GM12878 (cell line): ENCODE data around the gene TYSND1. TPM values are rescaled to one million over a fixed set of nuclear protein-coding genes. Genes with fewer than 3 reads are reported as not detected.

ENCODE experiments used
- ATAC-seq: fragments of 200-7000 bp; cut with Tn5 transposase; 3 replicates; pipeline ENCODE4 v1.9.1; 2020; ENCODE audit warnings: mild to moderate bottlenecking, moderate library complexity
- BruUV-seq: library from RNA; stranded (reverse); fragments of 400-500 nt; replicated peaks from 2 replicates; lab custom pipeline; 2021; lab: Mats Ljungman, UMichigan
- CTCF ChIA-PET: fragments of 300-600 bp; sonication (Branson Sonifier 250); formaldehyde crosslinking; extraction: SDS; loops from one replicate; lab custom pipeline; 2021; ENCODE audit warnings: inconsistent platforms; lab: Yijun Ruan, JAX
- POLR2A ChIA-PET: fragments of 350-600 bp; formaldehyde crosslinking; extraction: SDS; loops from one replicate; lab custom pipeline; 2021; ENCODE audit warnings: inconsistent platforms; lab: Charles Lee
- RAD21 ChIA-PET: fragments of 300-600 bp; sonication (Branson Sonifier 250); formaldehyde crosslinking; loops from one replicate; lab custom pipeline; 2023; ENCODE audit warnings: antibody characterized with exemption; ENCODE audit not compliant: unreplicated experiment; lab: Charles Lee
- SMC1A ChIA-PET: fragments of 300-600 bp; sonication (Branson Sonifier 250); formaldehyde crosslinking; loops from one replicate; lab custom pipeline; 2023; ENCODE audit not compliant: unreplicated experiment, uncharacterized antibody; lab: Charles Lee
- DNase-seq: peaks from one replicate; pipeline ENCODE4 v3.0.0-alpha.2; 2011; ENCODE audit warnings: low read depth, low spot score
- FAIRE-seq: peaks from 3 replicates; lab custom pipeline; 2011; peaks lifted over from hg19 to GRCh38; lab: Jason Lieb, UNC
- H2AFZ ChIP-seq: 2 replicates; pipeline ENCODE4 v1.6.0; 2011; ENCODE audit warnings: low read depth, low read length, control low read depth; ENCODE audit not compliant: control insufficient read depth
- H3K27ac ChIP-seq: 2 replicates; pipeline ENCODE4 v1.5.1; 2011; ENCODE audit warnings: control low read depth; ENCODE audit not compliant: control insufficient read depth, insufficient read depth
- H3K27me3 ChIP-seq, 2 experiments: replicated peaks in 1 of 2; 2 replicates each; pipeline versions ENCODE4 v1.6.0 to v1.6.1; 2011; ENCODE audit warnings: low read length in 1 of 2; ENCODE audit not compliant: control insufficient read depth in 2 of 2, insufficient read depth in 2 of 2
- H3K36me3 ChIP-seq, 2 experiments: 2 replicates each; pipeline ENCODE4 v1.5.1; 2011; ENCODE audit warnings: low read length in 1 of 2; ENCODE audit not compliant: control insufficient read depth in 2 of 2, insufficient read depth in 2 of 2
- H3K4me1 ChIP-seq: 2 replicates; pipeline ENCODE4 v1.6.1; 2011; ENCODE audit warnings: mild to moderate bottlenecking, low read length, moderate library complexity, mixed read lengths; ENCODE audit not compliant: control insufficient read depth, insufficient read depth
- H3K4me2 ChIP-seq: 2 replicates; pipeline ENCODE4 v1.6.0; 2011; ENCODE audit warnings: control low read depth; ENCODE audit not compliant: control insufficient read depth, insufficient read depth
- H3K4me3 ChIP-seq: fragments of 200-600 bp; sonication (generic); 2 replicates; pipeline ENCODE4 v1.5.1; 2016
- H3K79me2 ChIP-seq: 2 replicates; pipeline ENCODE4 v1.6.0; 2011; ENCODE audit warnings: low read length; ENCODE audit not compliant: control insufficient read depth, insufficient read depth
- H3K9ac ChIP-seq: 2 replicates; pipeline ENCODE4 v1.8.0; 2011; ENCODE audit warnings: low read length, control low read depth, mixed read lengths; ENCODE audit not compliant: control insufficient read depth, insufficient read depth
- H3K9me3 ChIP-seq: replicated peaks from 3 replicates; pipeline ENCODE4 v1.5.1; 2011; ENCODE audit warnings: mild to moderate bottlenecking, low read length; ENCODE audit not compliant: control insufficient read depth, insufficient read depth
- H4K20me1 ChIP-seq: 2 replicates; pipeline ENCODE4 v1.6.0; 2011; ENCODE audit not compliant: control insufficient read depth, insufficient read depth
- CHD2 ChIP-seq: IDR thresholded peaks from 2 replicates; pipeline ENCODE4 v1.6.1; 2011; ENCODE audit warnings: low read depth, low read length, improper control_type of control experiment, borderline replicate concordance
- CREB1 ChIP-seq: IDR thresholded peaks from 2 replicates; pipeline ENCODE4 v1.6.1; 2012; ENCODE audit warnings: low read depth, mild to moderate bottlenecking, inconsistent platforms
- GATAD2B ChIP-seq: fragments of 450-650 bp; conservative IDR thresholded peaks from 2 replicates; pipeline ENCODE4 v1.6.1; 2017; ENCODE audit warnings: low read depth, mild to moderate bottlenecking, moderate library complexity
- JUND ChIP-seq: IDR thresholded peaks from 2 replicates; pipeline ENCODE4 v1.6.1; 2012; ENCODE audit warnings: low read depth, mild to moderate bottlenecking, low read length, improper control_type of control experiment, moderate library complexity
- KLF5 ChIP-seq: fragments of 450-650 bp; IDR thresholded peaks from 2 replicates; pipeline ENCODE4 v1.6.1; 2014; ENCODE audit warnings: mild to moderate bottlenecking; ENCODE audit not compliant: partially characterized antibody
- MYC ChIP-seq: IDR thresholded peaks from 2 replicates; pipeline ENCODE4 v1.6.1; 2011; ENCODE audit warnings: mild to moderate bottlenecking, low read length, moderate library complexity, inconsistent platforms; ENCODE audit not compliant: insufficient read depth, insufficient replicate concordance, insufficient read length, severe bottlenecking
- NR2F1 ChIP-seq: fragments of 450-650 bp; conservative IDR thresholded peaks from 2 replicates; pipeline ENCODE4 v1.6.1; 2017; ENCODE audit warnings: mild to moderate bottlenecking
- PML ChIP-seq: IDR thresholded peaks from 2 replicates; pipeline ENCODE4 v1.6.1; 2012; ENCODE audit warnings: low read length, inconsistent platforms
- RBBP5 ChIP-seq: fragments of 200-600 bp; sonication (generic); conservative IDR thresholded peaks from 2 replicates; pipeline ENCODE4 v1.6.1; 2016
- SIN3A ChIP-seq: IDR thresholded peaks from 2 replicates; pipeline ENCODE4 v1.6.1; 2012; ENCODE audit warnings: low read depth, low read length, improper control_type of control experiment
- TCF12 ChIP-seq: IDR thresholded peaks from 2 replicates; pipeline ENCODE4 v1.6.1; 2011; ENCODE audit warnings: low read depth, mild to moderate bottlenecking, low read length
- ZNF207 ChIP-seq: fragments of 450-650 bp; IDR thresholded peaks from 2 replicates; pipeline ENCODE4 v1.6.1; 2014; ENCODE audit warnings: antibody characterized with exemption, mild to moderate bottlenecking, borderline replicate concordance
- ZNF384 ChIP-seq: IDR thresholded peaks from 2 replicates; pipeline ENCODE4 v1.6.1; 2012; ENCODE audit warnings: low read depth, mild to moderate bottlenecking, low read length, improper control_type of control experiment, borderline replicate concordance
- in situ Hi-C: fragments of 300-500 bp; cut with MboI; formaldehyde crosslinking; loops from 9 replicates; pipeline ENCODE4 v1.14.3; 2018; ENCODE audit warnings: mixed read lengths
- intact Hi-C: fragments of 100-400 bp; cut with micrococcal nuclease; formaldehyde crosslinking; loops from one replicate; pipeline ENCODE4 v1.14.2; 2022; ENCODE audit not compliant: unreplicated experiment
- polyA plus RNA-seq, 11 experiments: library from polyadenylated mRNA; depleted of rRNA in 4 of 11; unstranded in 6 of 11; stranded (reverse) in 5 of 11; fragments of >200 nt; fragmentation: Nextera tagmentation in 4 of 11; fragmentation: Illumina TruSeq in 1 of 11; extraction: Ambion mirVana in 4 of 11; extraction: Trizol in 1 of 11; gene quantifications; 1 replicate in 1 of 11; 2 replicates in 10 of 11; pipeline versions ENCODE4 v1.2.1 to v1.2.3, GENCODE V29; 2011 to 2016; ENCODE audit warnings: inconsistent platforms in 2 of 11, missing spikeins in 2 of 11, low read depth in 1 of 11
- total RNA-seq, 4 experiments: library from RNA; depleted of rRNA in 3 of 4; stranded (reverse); fragments of >200 nt in 3 of 4; fragmentation: Illumina TruSeq in 1 of 4; extraction: Trizol in 1 of 4; gene quantifications; 2 replicates each; pipeline versions ENCODE4 v1.2.1 to v1.2.3, GENCODE V29; 2013 to 2021
- TF ChIP-seq, protein P1 (sequence below): fragments of 450-650 bp; IDR thresholded peaks from 2 replicates; pipeline ENCODE4 v1.6.1; 2018; ENCODE audit warnings: borderline replicate concordance, mild to moderate bottlenecking; ENCODE audit not compliant: partially characterized antibody
- TF ChIP-seq, protein P2 (sequence below): IDR thresholded peaks from 2 replicates; pipeline ENCODE4 v1.6.1; 2012; ENCODE audit warnings: low read depth, low read length, improper control_type of control experiment
- TF ChIP-seq, protein P3 (sequence below): fragments of 150-350 bp; IDR thresholded peaks from 2 replicates; pipeline ENCODE4 v1.6.1; 2014; ENCODE audit warnings: mild to moderate bottlenecking, low read depth, low read length
- TF ChIP-seq, protein P4 (sequence below): fragments of 450-650 bp; IDR thresholded peaks from 2 replicates; pipeline ENCODE4 v1.6.1; 2017; ENCODE audit warnings: mild to moderate bottlenecking

The TYSND1 gene
- total and polyA plus RNA-seq, 10 of the 15 experiments (the other 5 are each of a cell fraction or from before 2014, with no cell fraction given): 1.9 to 21.4 (median 12.0) TPM

DNA sequence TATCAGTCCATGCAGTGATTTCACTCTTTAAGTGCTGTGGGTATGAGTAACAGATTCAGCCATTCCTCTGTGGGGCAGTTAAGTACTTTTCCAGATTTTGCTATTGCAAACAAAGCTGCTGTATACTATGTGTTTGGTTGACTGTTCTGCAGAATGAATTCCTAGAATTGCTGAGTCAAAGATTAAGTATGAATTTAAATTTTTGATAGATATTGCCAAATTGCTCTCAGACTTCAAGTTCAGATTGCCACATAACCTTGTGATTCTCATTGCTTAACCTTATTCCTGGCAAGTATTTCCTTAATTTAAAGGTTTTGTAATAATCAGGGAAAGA is 45.4 kb upstream of the TYSND1 start:
- DNase-seq (no peak), ATAC-seq (no peak), FAIRE-seq (no peak)
- Histone ChIP-seq H3K27me3 (no peaks in the 10 kb centered on the region), H3K79me2 (no peaks in the 10 kb centered on the region), H3K4me3 (no peak overlapping the region), H3K4me1 (peaks cover 3% of the 10 kb centered on the region; the same call in 1 of the 2 replicates), H3K36me3 (peaks cover 0 to 2% of the 10 kb centered on the region in 2 experiments; a peak in 2 of 4 replicates), H2AFZ (no peak overlapping the region), H3K4me2 (no peak overlapping the region), H3K9me3 (no peaks in the 10 kb centered on the region), H3K27ac (no peak overlapping the region), H4K20me1 (no peaks in the 10 kb centered on the region; the same call in 1 of the 2 replicates), H3K9ac (no peak overlapping the region)
- no peak for TF ChIP-seq NR2F1
- no peak for TF ChIP-seq CHD2
- no peak for TF ChIP-seq GATAD2B
- TF ChIP-seq, protein P1, sequence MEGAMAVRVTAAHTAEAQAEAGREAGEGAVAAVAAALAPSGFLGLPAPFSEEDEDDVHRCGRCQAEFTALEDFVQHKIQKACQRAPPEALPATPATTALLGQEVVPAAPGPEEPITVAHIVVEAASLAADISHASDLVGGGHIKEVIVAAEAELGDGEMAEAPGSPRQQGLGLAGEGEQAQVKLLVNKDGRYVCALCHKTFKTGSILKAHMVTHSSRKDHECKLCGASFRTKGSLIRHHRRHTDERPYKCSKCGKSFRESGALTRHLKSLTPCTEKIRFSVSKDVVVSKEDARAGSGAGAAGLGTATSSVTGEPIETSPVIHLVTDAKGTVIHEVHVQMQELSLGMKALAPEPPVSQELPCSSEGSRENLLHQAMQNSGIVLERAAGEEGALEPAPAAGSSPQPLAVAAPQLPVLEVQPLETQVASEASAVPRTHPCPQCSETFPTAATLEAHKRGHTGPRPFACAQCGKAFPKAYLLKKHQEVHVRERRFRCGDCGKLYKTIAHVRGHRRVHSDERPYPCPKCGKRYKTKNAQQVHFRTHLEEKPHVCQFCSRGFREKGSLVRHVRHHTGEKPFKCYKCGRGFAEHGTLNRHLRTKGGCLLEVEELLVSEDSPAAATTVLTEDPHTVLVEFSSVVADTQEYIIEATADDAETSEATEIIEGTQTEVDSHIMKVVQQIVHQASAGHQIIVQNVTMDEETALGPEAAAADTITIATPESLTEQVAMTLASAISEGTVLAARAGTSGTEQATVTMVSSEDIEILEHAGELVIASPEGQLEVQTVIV: no peak
- TF ChIP-seq, protein P2, sequence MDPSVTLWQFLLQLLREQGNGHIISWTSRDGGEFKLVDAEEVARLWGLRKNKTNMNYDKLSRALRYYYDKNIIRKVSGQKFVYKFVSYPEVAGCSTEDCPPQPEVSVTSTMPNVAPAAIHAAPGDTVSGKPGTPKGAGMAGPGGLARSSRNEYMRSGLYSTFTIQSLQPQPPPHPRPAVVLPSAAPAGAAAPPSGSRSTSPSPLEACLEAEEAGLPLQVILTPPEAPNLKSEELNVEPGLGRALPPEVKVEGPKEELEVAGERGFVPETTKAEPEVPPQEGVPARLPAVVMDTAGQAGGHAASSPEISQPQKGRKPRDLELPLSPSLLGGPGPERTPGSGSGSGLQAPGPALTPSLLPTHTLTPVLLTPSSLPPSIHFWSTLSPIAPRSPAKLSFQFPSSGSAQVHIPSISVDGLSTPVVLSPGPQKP: no peak
- TF ChIP-seq PML: no peak
- no peak for TF ChIP-seq ZNF384
- TF ChIP-seq, protein P3, sequence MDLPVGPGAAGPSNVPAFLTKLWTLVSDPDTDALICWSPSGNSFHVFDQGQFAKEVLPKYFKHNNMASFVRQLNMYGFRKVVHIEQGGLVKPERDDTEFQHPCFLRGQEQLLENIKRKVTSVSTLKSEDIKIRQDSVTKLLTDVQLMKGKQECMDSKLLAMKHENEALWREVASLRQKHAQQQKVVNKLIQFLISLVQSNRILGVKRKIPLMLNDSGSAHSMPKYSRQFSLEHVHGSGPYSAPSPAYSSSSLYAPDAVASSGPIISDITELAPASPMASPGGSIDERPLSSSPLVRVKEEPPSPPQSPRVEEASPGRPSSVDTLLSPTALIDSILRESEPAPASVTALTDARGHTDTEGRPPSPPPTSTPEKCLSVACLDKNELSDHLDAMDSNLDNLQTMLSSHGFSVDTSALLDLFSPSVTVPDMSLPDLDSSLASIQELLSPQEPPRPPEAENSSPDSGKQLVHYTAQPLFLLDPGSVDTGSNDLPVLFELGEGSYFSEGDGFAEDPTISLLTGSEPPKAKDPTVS: no peak
- no peak for TF ChIP-seq RBBP5
- no peak for TF ChIP-seq TCF12
- TF ChIP-seq JUND: no peak
- TF ChIP-seq KLF5: no peak
- TF ChIP-seq ZNF207: no peak
- no peak for TF ChIP-seq CREB1
- TF ChIP-seq, protein P4, sequence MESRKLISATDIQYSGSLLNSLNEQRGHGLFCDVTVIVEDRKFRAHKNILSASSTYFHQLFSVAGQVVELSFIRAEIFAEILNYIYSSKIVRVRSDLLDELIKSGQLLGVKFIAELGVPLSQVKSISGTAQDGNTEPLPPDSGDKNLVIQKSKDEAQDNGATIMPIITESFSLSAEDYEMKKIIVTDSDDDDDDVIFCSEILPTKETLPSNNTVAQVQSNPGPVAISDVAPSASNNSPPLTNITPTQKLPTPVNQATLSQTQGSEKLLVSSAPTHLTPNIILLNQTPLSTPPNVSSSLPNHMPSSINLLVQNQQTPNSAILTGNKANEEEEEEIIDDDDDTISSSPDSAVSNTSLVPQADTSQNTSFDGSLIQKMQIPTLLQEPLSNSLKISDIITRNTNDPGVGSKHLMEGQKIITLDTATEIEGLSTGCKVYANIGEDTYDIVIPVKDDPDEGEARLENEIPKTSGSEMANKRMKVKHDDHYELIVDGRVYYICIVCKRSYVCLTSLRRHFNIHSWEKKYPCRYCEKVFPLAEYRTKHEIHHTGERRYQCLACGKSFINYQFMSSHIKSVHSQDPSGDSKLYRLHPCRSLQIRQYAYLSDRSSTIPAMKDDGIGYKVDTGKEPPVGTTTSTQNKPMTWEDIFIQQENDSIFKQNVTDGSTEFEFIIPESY: no peak
- TF ChIP-seq SIN3A: no peak
- TF ChIP-seq MYC: no peak
- intact Hi-C loops (no loop called here), in situ Hi-C loops (no loop called here)
- ChIA-PET CTCF (no interaction called here), POLR2A (no interaction called here), RAD21 (no interaction called here), SMC1A (interaction anchor here (1.8 kb wide), 1 partner anchor 172 kb away, joined by 5 read pairs; no protein-coding TSS in a partner anchor)
- no TSS peak for BruUV-seq
